GM21526 (cell line): Measurements from ENCODE around the gene TARBP2.

Source experiments
- ATAC-seq: cut with Tn5 transposase; IDR thresholded peaks from one replicate; pipeline ENCODE4 v1.9.1; 2021; ENCODE audit warnings: moderate library complexity; ENCODE audit not compliant: unreplicated experiment, low FRiP score

TARBP2 gene

GRCh38 chr12:53550595-53550994, 49.5 kb downstream of the TARBP2 start:
- no peak for ATAC-seq

- ATAC-seq, result no peak
These were observed 50.8 kb downstream of the TARBP2 start for GRCh38 chr12:53551889-53552291.

- no peak for ATAC-seq
These were observed 51.6 kb downstream of the TARBP2 start for GRCh38 chr12:53552361-53553327.
